SK-N-SH treated with all-trans-retinoic acid at 6 μM for 48 hours (cell line): ENCODE data around the gene PLCL2.

ENCODE experiments used
- ATAC-seq: fragments of 200-7000 bp; cut with Tn5 transposase; 3 replicates; pipeline ENCODE4 v1.9.1; 2020; ENCODE audit warnings: mild to moderate bottlenecking, moderate library complexity
- ARNTL ChIP-seq: fragments of 450-650 bp; formaldehyde crosslinking; IDR thresholded peaks from 2 replicates; pipeline ENCODE4 v1.5.0; 2020; ENCODE audit warnings: low read depth, mild to moderate bottlenecking, moderate library complexity, borderline replicate concordance
- BACH2 ChIP-seq: fragments of 250-450 bp; sonication (Bioruptor Pico); IDR thresholded peaks from 2 replicates; pipeline ENCODE4 v1.9.0; 2021; ENCODE audit warnings: mild to moderate bottlenecking, borderline replicate concordance
- CREB5 ChIP-seq: fragments of 250-450 bp; sonication (Bioruptor Pico); IDR thresholded peaks from 2 replicates; pipeline ENCODE4 v1.5.1; 2020; ENCODE audit warnings: low read depth, mild to moderate bottlenecking, moderate library complexity
- CSDC2 ChIP-seq: fragments of 250-450 bp; sonication (Bioruptor Pico); IDR thresholded peaks from 2 replicates; pipeline ENCODE4 v1.5.0; 2020; ENCODE audit warnings: mild to moderate bottlenecking, moderate library complexity
- CSRNP3 ChIP-seq: fragments of 250-450 bp; sonication (Bioruptor Pico); IDR thresholded peaks from 2 replicates; pipeline ENCODE4 v1.5.1; 2021; ENCODE audit warnings: mild to moderate bottlenecking, moderate library complexity
- ESRRG ChIP-seq: fragments of 250-450 bp; sonication (Bioruptor Pico); IDR thresholded peaks from 2 replicates; pipeline ENCODE4 v1.6.1; 2021; ENCODE audit warnings: mild to moderate bottlenecking
- OSR1 ChIP-seq: fragments of 250-450 bp; sonication (Bioruptor Pico); IDR thresholded peaks from 2 replicates; pipeline ENCODE4 v1.8.0; 2022; ENCODE audit warnings: moderate library complexity, mild to moderate bottlenecking, inconsistent platforms
- PPARA ChIP-seq: fragments of 250-450 bp; sonication (Bioruptor Pico); IDR thresholded peaks from 2 replicates; pipeline ENCODE4 v1.5.0; 2020; ENCODE audit warnings: mild to moderate bottlenecking, borderline replicate concordance
- RARB ChIP-seq: fragments of 250-450 bp; sonication (Bioruptor Pico); IDR thresholded peaks from 2 replicates; pipeline ENCODE4 v1.8.0; 2021; ENCODE audit warnings: mild to moderate bottlenecking, moderate library complexity
- SNAI2 ChIP-seq: fragments of 250-450 bp; sonication (Bioruptor Pico); IDR thresholded peaks from 2 replicates; pipeline ENCODE4 v1.5.0; 2020; ENCODE audit warnings: mild to moderate bottlenecking, moderate library complexity
- TCF4 ChIP-seq: fragments of 250-450 bp; sonication (Bioruptor Pico); IDR thresholded peaks from 2 replicates; pipeline ENCODE4 v1.8.0; 2021; ENCODE audit warnings: mild to moderate bottlenecking, moderate library complexity, borderline replicate concordance
- TOX ChIP-seq: fragments of 250-450 bp; sonication (Bioruptor Pico); IDR thresholded peaks from 2 replicates; pipeline ENCODE4 v1.8.0; 2021; ENCODE audit warnings: mild to moderate bottlenecking, moderate library complexity, borderline replicate concordance
- TSHZ2 ChIP-seq: fragments of 250-450 bp; sonication (Bioruptor Pico); IDR thresholded peaks from 2 replicates; pipeline ENCODE4 v1.5.0; 2020; ENCODE audit warnings: mild to moderate bottlenecking, moderate library complexity
- ZFP3 ChIP-seq: fragments of 250-450 bp; sonication (Bioruptor Pico); IDR thresholded peaks from 2 replicates; pipeline ENCODE4 v1.5.0; 2020; ENCODE audit warnings: mild to moderate bottlenecking, moderate library complexity
- ZNF565 ChIP-seq: fragments of 450-650 bp; formaldehyde crosslinking; conservative IDR thresholded peaks from 2 replicates; pipeline ENCODE4 v1.5.0; 2020; ENCODE audit warnings: low read depth, mild to moderate bottlenecking, moderate library complexity
- ZNF70 ChIP-seq: fragments of 450-650 bp; formaldehyde crosslinking; IDR thresholded peaks from 2 replicates; pipeline ENCODE4 v1.5.0; 2020; ENCODE audit warnings: mild to moderate bottlenecking, moderate library complexity
- ZNF8 ChIP-seq: fragments of 450-650 bp; formaldehyde crosslinking; IDR thresholded peaks from 2 replicates; pipeline ENCODE4 v1.5.0; 2020; ENCODE audit warnings: mild to moderate bottlenecking, moderate library complexity
- TF ChIP-seq, protein P1 (sequence below): fragments of 250-450 bp; sonication (Bioruptor Pico); IDR thresholded peaks from 2 replicates; pipeline ENCODE4 v1.8.0; 2021; ENCODE audit warnings: low read depth, mild to moderate bottlenecking, moderate library complexity, borderline replicate concordance
- TF ChIP-seq, protein P2 (sequence below): fragments of 250-450 bp; sonication (Bioruptor Pico); IDR thresholded peaks from 2 replicates; pipeline ENCODE4 v1.8.0; 2020; ENCODE audit warnings: mild to moderate bottlenecking, moderate library complexity, borderline replicate concordance

The PLCL2 gene

GRCh38 chr3:16993227-16993626 is 108.5 kb downstream of the PLCL2 start:
- no peak for ATAC-seq
- no peak for TF ChIP-seq ZNF565 (CRISPR knock-in tag)
- no peak for TF ChIP-seq ZNF8 (CRISPR knock-in tag)
- TF ChIP-seq SNAI2 (CRISPR knock-in tag), result no peak
- no peak for TF ChIP-seq PPARA (CRISPR knock-in tag)
- no peak for TF ChIP-seq ESRRG (CRISPR knock-in tag)
- no peak for TF ChIP-seq ZFP3
- no peak for TF ChIP-seq TCF4 (CRISPR knock-in tag)
- TF ChIP-seq OSR1, result no peak
- TF ChIP-seq BACH2 (CRISPR knock-in tag), result no peak
- TF ChIP-seq, protein P1, sequence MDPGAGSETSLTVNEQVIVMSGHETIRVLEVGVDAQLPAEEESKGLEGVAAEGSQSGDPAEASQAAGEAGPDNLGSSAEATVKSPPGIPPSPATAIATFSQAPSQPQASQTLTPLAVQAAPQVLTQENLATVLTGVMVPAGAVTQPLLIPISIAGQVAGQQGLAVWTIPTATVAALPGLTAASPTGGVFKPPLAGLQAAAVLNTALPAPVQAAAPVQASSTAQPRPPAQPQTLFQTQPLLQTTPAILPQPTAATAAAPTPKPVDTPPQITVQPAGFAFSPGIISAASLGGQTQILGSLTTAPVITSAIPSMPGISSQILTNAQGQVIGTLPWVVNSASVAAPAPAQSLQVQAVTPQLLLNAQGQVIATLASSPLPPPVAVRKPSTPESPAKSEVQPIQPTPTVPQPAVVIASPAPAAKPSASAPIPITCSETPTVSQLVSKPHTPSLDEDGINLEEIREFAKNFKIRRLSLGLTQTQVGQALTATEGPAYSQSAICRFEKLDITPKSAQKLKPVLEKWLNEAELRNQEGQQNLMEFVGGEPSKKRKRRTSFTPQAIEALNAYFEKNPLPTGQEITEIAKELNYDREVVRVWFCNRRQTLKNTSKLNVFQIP (CRISPR knock-in tag), result no peak
- TF ChIP-seq CREB5 (CRISPR knock-in tag), result no peak
- no peak for TF ChIP-seq CSDC2
- no peak for TF ChIP-seq ARNTL (CRISPR knock-in tag)

- no peak for TF ChIP-seq RARB (CRISPR knock-in tag)
- TF ChIP-seq, protein P1 (CRISPR knock-in tag), result no peak
- TF ChIP-seq, protein P2, sequence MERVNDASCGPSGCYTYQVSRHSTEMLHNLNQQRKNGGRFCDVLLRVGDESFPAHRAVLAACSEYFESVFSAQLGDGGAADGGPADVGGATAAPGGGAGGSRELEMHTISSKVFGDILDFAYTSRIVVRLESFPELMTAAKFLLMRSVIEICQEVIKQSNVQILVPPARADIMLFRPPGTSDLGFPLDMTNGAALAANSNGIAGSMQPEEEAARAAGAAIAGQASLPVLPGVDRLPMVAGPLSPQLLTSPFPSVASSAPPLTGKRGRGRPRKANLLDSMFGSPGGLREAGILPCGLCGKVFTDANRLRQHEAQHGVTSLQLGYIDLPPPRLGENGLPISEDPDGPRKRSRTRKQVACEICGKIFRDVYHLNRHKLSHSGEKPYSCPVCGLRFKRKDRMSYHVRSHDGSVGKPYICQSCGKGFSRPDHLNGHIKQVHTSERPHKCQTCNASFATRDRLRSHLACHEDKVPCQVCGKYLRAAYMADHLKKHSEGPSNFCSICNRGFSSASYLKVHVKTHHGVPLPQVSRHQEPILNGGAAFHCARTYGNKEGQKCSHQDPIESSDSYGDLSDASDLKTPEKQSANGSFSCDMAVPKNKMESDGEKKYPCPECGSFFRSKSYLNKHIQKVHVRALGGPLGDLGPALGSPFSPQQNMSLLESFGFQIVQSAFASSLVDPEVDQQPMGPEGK, result no peak
- TF ChIP-seq CREB5 (CRISPR knock-in tag), result no peak
- TF ChIP-seq SNAI2 (CRISPR knock-in tag), result no peak
- no peak for TF ChIP-seq ZNF565 (CRISPR knock-in tag)
- TF ChIP-seq BACH2 (CRISPR knock-in tag), result no peak
- TF ChIP-seq OSR1, result no peak
- no peak for TF ChIP-seq ZNF70 (CRISPR knock-in tag)
- no peak for TF ChIP-seq CSDC2
- no peak for TF ChIP-seq ZFP3
- TF ChIP-seq TOX (CRISPR knock-in tag), result no peak
- no peak for TF ChIP-seq CSRNP3 (CRISPR knock-in tag)
- no peak for TF ChIP-seq TSHZ2 (CRISPR knock-in tag)
- no peak for ATAC-seq
Observed at GRCh38 chr3:16994854-16995525, 110.2 kb downstream of the PLCL2 start.
